GM20000 (cell line): Measurements from ENCODE around the gene ST6GALNAC2.

Experiments
- DNase-seq: peaks from one replicate; pipeline ENCODE4 v3.0.0; 2012; ENCODE audit warnings: low spot score
- TF ChIP-seq, protein P1 (sequence below): IDR thresholded peaks from 2 replicates; pipeline ENCODE4 v1.5.1; 2012; ENCODE audit warnings: mild to moderate bottlenecking, control low read depth; ENCODE audit errors: extremely low read depth, missing control alignments

ST6GALNAC2 gene

DNA sequence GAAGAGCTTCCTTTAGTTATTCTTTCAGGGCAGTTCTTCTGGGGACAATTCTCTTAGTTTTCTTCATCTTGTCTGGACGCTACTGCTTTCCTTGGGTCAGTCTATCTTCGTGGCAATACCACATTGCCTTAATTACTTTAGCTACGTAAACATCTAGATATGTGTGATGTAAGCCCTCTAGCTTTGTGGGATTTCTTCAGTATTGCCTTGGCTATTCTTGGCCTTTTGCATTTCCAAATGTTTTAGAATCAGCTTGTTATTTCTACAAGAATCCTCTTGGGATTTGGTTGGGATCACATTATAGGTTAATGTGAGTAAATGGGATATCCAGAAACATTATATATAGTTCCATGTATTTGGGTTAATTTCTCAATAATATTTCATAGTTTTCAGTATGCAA lies 9.0 kb upstream of the ST6GALNAC2 start:
- TF ChIP-seq, protein P1, sequence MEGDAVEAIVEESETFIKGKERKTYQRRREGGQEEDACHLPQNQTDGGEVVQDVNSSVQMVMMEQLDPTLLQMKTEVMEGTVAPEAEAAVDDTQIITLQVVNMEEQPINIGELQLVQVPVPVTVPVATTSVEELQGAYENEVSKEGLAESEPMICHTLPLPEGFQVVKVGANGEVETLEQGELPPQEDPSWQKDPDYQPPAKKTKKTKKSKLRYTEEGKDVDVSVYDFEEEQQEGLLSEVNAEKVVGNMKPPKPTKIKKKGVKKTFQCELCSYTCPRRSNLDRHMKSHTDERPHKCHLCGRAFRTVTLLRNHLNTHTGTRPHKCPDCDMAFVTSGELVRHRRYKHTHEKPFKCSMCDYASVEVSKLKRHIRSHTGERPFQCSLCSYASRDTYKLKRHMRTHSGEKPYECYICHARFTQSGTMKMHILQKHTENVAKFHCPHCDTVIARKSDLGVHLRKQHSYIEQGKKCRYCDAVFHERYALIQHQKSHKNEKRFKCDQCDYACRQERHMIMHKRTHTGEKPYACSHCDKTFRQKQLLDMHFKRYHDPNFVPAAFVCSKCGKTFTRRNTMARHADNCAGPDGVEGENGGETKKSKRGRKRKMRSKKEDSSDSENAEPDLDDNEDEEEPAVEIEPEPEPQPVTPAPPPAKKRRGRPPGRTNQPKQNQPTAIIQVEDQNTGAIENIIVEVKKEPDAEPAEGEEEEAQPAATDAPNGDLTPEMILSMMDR: no peak
- DNase-seq: no peak

DNA sequence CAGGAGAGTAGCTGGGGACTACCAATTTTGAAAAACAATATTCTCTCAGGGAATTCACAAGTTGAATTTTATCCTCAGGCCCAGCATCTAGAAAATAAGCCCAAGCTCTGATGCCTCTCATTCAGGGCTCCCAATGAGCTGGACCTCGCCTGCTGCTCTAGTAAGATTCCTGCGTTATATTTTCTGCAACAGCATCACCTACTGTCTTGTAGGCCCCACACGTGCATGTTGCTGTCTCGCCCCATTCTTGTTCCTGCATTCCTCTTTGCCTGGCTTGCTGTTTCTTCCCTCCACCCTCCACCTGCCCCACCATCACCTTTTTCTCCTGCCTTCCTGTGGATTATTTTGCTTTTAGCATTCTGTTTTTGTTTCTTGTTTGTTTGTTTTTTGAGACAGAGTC lies 8.3 kb upstream of the ST6GALNAC2 start:
- TF ChIP-seq, protein P1: no peak
- no peak for DNase-seq

DNA sequence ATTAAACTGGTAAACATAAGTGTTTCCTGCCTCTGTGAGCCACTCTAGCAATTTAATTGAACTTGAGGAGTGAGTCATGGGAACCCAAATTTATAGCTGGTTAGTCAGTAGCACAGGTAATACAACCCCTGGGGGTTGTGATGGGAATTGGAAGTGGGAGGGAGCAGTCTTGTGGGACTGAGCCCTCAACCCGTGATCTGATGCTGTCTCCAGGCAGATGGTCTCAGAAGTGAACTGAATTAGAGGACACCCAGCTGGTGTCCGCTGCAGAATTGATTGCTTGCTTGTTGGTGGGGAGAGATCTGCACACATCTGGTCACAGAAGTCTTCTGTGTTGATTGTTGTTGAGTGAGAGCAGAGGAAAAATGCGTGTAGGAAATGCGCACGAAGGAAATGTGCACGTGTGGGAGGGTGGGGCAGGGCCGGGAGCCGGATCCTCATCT lies 7.7 kb upstream of the ST6GALNAC2 start:
- no peak for DNase-seq
- TF ChIP-seq, protein P1: no peak

DNA sequence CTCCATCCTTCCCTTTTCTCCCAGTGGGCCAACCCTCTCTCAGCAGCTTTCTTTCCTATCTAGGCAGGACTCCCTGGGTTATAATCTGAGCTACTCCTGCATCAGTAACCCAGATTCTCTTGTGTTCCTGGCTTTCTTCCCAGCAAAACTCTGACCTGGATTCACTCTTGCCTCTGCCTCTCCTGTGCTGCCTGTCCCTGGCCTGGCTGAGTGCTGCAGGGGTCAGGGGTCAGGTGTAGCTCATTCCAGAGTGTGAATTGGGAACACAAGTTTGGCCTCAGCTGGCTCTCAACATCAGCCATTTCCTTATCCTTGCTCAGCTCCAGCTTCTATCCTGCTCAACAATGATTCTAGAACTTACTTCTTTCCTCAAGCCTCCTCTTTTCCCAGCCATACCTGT lies 2.5 kb upstream of the ST6GALNAC2 start:
- DNase-seq: no peak
- TF ChIP-seq, protein P1: no peak

DNA sequence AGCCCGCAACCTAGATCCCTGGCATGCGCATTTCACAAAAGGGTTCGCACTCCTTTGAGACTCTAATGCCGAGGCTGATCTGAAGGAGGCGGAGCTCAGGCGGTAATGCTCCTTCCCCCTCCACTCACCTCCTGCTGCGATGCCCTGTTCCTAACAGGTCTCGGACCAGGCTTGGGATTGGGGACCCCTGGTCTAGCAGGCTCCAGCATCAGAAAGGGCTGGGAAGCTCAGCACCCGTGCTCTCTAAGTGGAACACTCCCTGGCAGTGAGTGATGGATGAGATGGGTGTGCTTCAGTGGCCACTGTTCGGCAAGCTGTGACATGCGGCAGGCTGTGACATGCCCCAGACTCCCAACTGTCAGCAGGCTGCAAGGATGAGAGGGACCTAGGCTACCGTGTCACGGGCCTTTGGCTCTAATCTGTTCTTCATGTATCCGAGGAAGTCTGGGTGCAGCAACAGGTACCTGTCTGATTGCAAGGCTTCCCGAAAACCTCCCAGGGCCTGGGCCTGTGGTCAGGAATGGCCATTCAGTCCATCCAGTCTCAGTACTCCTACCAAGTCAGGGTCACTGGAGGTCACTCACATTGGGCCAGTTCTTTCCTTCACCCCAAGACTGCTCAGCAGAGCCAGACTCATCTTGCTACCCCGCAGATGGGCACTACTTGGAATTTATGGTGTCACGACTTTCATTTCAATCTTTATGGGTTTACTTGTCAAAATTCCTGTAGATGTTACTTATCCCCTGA lies 1.3 kb upstream of the ST6GALNAC2 start:
- TF ChIP-seq, protein P1: no peak
- no peak for DNase-seq

DNA sequence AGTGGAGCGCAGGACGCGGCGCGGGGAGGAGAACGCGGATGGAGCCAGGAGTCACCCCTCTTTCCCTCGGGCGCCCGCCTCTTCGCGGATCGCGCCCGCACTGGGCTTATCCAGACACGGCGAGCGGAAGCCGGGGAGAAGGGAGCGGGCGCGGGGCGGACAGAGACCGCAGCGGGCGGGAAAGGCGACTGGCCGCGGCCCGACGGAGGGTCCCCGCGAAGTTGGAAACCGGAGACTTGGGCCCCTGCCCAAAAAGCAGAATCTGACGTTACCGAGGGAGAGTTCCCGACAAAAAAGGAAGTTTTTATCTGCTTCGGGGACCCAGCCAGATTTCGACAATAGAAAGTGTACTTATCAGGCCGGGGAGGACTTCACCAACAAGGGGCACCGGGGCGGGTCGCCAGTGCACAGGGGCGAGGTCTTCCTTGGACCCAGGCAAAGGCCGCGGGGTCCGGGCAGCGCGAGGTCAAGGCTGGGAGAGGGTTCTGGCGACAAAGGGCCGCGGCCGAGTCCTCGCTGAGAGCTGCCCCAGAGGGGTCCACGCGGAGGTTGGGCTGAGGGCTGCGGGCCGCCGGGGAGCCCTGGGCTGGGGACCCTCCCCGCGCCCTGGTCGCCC lies 519 bp downstream of the ST6GALNAC2 start:
- no peak for DNase-seq
- TF ChIP-seq, protein P1: no peak

DNA sequence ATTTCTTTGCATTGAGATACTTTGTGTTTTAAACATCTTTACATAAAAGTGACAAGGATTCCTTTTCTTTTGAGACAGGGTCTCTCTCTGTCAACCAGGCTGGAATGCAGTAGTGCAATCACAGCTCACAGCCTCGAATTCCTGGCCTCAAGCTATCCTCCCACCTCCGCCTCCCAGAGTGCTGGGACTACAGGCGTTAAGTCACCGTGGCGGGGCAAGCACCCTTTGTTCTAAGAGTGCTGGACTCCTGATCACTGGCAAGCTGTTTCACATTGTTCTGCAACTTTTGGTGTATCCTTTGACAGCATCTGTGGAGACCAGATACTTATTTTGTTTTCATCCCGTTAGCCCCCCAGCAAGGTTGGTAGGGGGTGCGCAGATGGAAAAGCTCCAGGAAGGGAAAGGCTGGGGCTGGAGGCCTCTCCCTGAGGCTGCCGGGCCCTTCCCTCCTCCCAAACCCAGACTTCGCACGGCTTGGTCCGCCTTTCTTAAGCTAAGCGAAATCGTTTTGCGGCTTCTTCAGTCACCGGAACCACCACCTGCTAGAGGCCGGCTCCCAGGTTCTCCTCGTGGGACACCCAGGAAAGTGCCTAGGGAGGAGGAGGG lies 1.1 kb downstream of the ST6GALNAC2 start:
- DNase-seq: peak; percentile 45
- TF ChIP-seq, protein P1: no peak
